ENCODE measurements around the gene SLC26A2.
A peak's percentile ranks its signal among the peaks of the same experiment; 100 is the strongest.

Gene SLC26A2

DNA sequence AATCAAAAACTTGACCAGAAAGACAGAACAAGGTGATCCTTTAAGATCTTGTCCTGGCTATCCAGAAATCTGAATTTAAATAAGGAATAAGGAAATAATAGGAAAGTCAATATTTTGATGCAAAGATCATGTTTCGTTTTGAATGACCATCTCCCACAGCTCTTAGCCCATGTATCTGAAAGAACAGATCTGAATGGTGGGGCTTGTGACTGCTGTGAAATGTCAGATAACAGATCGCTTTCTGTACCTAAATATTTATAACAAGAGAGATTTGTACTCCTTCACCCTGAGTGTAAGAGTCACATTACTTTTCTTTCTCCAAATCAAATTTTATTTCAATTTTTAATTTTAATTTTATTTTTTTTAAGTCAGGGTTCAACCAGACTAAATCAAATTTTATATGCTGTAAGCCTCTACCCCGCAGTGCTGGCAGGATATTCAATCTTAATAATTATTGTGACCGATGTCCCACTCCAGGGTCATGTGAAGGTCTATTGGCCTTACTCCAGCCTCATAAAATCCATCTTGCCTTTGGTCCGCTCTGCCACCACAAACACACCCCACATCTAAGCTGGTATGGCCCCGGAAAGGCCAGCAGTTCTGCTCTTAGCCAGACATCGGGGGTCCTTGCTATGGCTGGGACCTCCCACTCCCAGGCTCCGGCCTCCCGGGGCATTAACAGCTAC lies 7.0 kb upstream of the SLC26A2 start:
- H3K4me3 ChIP-seq: no peak overlapping the region
- no peak overlapping the region for H3K27ac ChIP-seq
- TF ChIP-seq, protein P1, sequence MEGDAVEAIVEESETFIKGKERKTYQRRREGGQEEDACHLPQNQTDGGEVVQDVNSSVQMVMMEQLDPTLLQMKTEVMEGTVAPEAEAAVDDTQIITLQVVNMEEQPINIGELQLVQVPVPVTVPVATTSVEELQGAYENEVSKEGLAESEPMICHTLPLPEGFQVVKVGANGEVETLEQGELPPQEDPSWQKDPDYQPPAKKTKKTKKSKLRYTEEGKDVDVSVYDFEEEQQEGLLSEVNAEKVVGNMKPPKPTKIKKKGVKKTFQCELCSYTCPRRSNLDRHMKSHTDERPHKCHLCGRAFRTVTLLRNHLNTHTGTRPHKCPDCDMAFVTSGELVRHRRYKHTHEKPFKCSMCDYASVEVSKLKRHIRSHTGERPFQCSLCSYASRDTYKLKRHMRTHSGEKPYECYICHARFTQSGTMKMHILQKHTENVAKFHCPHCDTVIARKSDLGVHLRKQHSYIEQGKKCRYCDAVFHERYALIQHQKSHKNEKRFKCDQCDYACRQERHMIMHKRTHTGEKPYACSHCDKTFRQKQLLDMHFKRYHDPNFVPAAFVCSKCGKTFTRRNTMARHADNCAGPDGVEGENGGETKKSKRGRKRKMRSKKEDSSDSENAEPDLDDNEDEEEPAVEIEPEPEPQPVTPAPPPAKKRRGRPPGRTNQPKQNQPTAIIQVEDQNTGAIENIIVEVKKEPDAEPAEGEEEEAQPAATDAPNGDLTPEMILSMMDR (IDR thresholded peaks at IDR 0.05): no peak
- no peak for DNase-seq (ENCODE audit: low spot score)

DNA sequence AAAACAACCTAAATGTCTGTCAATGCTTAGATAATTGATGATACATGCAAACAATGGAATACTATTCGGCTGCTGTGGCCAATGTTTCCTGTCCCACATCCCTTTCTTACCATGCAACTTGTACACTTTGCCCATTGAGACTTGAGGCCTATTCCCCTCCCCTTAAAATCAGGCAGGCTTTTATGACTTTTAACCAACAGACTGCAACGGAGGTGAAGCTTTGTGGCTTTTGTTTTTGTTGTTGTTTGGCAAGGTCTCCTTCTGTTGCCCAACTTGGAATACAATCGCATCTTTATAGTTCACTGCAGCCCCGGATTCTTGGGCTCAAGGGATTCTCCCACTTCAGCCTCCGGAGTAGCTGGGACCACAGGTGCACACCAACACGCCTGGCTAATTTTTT lies 5.8 kb upstream of the SLC26A2 start:
- H3K27ac ChIP-seq: no peak overlapping the region
- DNase-seq (ENCODE audit: low spot score): no peak
- H3K4me3 ChIP-seq: no peak overlapping the region
- TF ChIP-seq, protein P1 (IDR thresholded peaks at IDR 0.05): no peak

DNA sequence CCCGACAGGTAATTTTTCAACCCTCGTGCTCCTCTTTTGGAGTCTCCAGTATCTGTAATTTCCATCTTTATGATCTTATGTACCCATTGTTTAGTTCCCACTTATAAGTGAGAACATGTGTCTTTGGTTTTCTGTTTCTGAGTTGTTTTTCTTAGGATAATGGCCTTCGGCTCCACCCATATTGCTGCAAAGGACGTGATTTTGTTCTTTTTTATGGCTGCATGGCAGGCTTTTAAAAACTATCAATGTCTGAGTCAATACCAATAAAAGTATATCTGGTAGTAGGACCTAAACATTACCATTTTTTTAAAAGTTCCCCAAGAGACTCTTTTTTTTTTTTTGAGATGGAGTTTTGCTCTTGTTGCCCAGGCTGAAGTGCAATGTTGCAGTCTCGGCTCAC lies 3.9 kb upstream of the SLC26A2 start:
- Histone ChIP-seq H3K4me3 (no peak overlapping the region), H3K27ac (no peak overlapping the region)
- TF ChIP-seq, protein P1 (IDR thresholded peaks at IDR 0.05): no peak
- no peak for DNase-seq (ENCODE audit: low spot score)

DNA sequence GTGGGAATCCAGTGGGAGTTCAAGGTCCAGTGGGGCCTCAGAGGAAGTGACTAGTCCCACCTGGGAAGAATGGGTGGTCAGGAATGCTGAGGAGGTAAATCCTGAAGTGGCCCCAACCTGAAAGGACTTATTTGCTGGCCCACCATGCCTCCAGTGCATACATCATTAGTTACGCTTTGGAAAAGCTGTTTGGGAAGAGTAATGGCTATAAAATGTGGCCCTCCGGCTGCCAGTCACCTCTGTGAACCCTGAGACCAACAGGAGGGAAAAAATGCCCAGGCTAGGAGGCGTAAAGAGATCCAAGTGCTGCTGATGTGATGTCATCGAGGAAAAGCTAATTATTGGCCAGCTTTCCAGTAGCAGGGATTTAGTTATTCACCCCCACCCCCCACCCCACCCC lies 2.7 kb upstream of the SLC26A2 start:
- Histone ChIP-seq H3K27ac (no peak overlapping the region), H3K4me3 (no peak overlapping the region)
- TF ChIP-seq, protein P1 (IDR thresholded peaks at IDR 0.05): no peak
- no peak for DNase-seq (ENCODE audit: low spot score)

DNA sequence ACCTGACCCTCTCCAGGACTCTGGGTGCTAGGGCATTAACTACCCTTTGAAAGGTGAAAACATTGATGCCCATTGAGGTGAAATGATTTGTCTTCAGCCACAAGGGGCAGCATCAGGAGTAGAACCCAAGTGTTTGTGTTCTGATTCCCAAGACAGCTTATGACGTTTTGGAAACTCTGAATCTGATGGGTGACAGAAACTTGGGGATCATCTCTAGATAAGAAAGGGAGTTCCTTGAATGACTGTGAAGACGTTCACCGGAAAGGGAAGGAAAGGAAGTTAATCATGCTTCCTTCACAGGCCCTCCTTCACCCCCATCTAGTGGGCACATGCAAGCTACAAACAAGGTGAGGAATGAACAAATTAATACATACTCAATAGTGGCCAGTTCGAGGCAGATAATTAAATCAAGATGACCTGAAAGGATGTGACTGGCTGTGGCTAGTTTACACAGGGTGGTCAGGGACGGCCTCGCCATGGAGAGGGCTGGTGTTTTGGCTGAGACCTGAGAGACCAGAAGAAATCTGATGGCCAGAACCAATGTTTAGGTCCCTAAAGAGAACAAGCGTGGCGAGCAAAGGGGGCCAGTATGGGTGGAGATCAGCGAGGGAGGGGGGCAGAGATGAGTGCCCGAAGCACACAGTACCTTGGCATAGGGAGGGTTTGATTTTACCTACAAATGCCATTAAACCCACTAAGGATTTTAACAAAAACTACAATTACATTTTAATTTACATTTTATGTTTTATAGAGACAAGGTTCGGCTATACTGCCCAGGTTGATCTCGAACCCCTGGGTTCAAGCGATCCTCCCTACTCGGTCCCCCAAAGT lies 937 bp upstream of the SLC26A2 start:
- TF ChIP-seq, protein P1 (IDR thresholded peaks at IDR 0.05): no peak
- peak overlapping the region; percentile 88 for H3K4me3 ChIP-seq
- DNase-seq (ENCODE audit: low spot score): no peak

DNA sequence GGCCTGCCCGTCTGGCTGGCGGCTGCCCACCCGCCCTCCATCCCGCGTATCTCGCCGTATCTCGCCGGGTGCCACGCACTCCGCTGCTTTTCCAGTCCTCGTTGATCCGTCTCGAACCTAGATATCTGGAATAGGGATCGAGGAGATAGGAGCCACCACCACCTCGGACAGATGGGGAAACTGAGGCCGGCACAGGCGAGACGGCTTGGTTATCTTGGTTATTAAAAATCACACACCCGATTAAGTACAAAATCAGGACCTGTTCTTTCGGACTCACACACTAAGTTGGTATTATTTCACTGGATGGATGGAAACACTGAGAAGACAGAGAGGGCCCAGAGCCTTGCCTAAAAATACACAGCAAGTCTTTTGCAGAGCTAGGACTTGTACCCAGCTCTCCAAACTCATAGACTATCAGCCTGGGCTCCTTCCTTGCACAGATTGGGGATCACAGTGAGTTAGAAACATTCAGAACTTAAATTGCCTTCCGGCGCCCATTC lies 678 bp downstream of the SLC26A2 start:
- H3K4me3 ChIP-seq: peak overlapping the region; percentile 88
- TF ChIP-seq, protein P1 (IDR thresholded peaks at IDR 0.05): no peak
- peak overlapping the region; percentile 83 to 91 for H3K27ac ChIP-seq
- no peak for DNase-seq (ENCODE audit: low spot score)

More for the DNA sequence above, 937 bp upstream of the SLC26A2 start:
- peak overlapping the region; percentile 83 to 91 for H3K27ac ChIP-seq
